CD4-positive, alpha-beta T cell treated with Interleukin-1 beta for 1 hour (primary cell): Measurements from ENCODE around the gene MARK4.
"Not testable (repeated sequence)": the region's sequence is repeated elsewhere in the genome, so short reads cannot be mapped to it uniquely, and the experiment has no call there.

Experiments used
- DNase-seq, 2 donors: peaks; one replicate each; pipeline ENCODE4 v3.0.0-alpha.2; 2020 to 2022

The MARK4 gene

DNA sequence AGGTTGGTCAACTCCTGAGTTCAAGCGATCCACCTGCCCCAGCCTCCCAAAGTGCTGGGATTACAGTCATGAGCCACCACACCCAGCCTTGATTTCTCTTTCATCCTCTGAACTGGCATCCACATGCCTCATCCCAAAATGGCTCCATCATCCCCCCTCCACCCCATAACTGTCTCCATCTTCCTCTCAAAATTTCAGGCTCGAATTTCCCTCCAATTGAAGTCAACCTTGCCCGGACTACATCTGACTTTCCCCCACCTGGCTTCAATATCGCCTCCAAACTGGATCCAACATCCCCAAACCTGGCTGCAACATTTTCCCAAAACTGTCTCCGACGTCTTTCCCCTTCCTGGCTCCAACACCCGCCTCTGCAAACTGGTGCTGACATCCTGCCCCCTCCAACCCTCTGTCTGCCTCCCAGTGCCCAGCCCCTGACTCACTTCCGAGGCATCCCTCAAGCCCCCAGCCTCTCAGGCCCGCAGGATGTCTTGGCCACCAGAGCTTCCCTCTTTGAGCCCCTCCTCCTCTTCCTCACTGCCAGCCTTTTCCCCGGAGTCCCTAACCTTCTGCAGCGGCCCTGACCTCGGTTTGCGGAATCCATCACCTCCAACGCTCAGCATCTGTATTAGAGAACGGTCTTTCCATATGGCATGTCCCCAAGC is 6.8 kb upstream of the MARK4 start:
- DNase-seq: no peak

DNA sequence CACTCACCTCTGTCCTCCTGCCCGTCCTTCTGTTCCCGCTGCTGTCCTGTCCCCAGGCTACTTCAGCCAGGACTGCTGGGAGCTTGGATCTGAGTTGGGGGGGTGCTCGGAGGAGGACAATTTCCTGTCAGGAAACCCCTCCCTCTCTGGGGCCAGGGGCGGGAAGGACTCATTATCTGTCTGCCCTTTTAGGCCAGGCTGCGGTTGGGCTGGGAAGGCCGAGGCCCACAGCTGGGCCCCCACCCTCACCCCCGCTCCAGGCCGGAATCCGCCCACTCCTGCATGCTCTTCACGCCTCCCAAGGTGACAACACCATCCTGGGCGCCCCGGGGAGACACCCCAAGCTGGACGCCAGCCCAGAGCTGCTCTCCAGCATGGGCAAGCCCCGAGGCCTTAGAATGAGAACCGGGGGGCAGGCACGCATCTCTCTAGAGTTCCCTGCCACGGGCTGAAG is 5.7 kb upstream of the MARK4 start, which contains the start of gene EXOC3L2:
TSS of gene EXOC3L2 (minus strand) at position 74 of the 454 bp plus-strand sequence. CDS start 6,362 bp downstream, outside the sequence.
- DNase-seq: no peak

DNA sequence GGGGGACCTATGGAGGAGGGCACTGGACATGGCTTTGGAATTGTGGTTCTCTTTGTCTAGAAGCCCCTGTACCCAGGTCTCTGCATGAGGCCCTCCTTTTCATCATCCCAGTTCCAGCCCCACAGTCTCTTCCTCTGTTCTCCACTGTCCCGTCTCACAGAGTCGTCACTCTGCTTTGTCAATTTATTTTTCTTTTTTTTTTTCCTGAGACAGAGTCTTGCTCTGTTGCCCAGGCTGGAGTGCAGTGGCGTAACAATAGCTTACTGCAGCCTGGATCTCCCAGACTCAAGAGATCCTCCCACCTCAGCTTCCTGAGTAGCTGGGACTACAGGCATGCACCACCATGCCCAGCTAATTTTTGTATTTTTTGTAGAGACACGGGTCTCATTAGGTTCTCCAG is 5.2 kb upstream of the MARK4 start:
- DNase-seq: no peak

DNA sequence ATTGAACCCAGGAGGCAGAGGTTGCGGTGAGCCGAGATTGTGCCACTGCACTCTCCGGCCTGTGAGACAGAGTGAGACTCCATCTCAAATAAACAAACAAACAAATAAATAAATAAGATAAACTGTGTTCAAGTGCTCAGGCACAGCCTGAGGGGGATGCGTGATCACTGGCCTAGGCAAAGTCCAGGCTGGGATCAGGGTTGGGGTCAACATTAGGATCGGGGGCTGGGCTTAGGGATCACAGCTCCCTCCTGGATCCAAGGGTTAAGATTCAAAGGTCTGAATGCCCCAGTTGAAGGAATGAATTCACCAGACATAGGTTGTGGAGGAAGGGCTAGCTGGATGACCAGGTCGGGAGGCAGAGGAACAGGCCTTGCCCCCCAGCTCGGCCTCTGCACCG is 3.9 kb upstream of the MARK4 start:
- no peak for DNase-seq

DNA sequence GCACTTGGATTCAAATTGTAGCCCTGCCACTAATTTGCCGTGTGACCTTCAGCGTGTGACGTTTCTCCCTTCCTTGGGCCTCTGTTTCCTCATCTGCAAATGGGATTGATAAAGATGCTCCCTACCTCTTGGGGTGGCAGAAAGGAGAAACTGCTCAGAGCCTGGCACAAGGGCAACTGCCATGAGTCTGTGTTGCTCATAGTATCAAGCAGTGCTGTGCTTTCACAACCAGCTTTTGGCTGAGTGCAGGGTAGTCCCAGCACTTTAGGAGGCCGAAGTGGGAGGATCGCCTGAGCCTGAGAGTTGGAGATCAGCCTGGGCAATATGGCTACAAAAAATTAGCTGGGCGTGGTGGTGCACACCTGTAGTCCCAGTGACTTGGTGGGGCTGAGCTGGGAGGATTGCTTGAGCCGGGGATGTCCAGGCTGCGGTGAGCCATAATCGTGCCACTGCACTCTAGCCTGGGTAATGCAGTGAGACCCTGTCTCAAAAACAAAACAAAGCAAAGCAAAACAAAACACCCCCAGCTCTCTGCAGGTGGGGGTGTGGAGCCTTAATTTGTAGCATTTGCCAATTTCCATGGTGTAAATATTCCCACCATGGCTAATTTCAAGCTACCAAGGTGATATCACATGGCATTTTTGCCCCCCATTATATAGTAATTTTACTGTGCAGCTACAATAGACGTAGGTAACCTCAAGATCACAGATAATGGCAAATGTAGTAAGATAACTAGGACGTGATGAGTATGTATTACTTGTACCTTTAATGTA is 1.6 kb upstream of the MARK4 start:
- DNase-seq: no peak

DNA sequence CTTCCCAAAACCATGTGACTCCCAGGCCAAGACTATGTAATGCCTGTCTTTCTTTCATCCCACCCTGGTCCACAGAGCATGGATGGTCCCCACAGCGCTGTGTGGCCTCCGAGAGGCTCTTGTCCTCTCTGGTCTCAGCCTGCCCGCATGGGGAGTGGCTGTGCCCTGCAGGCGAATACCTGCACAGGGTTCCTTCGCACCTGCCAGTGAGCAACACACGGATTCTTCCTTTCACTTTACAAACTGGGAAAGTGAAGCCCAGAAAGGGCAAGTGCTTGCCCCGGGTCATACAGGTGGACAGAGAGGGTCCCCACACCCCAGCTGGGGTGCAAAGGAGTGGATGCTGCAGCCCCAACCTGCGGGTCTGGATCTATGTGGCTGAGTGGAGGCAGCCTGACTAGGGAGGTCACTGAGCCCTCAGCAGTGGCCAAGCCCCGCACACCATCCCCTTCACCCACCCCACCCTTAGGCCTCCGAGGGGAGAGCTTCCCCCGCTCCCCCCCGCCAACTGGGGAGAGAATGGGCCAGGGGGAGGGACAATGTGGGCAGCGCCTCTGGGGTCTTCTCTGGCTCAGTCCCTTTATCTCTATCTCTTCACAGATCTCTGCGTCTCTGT is 747 bp upstream of the MARK4 start:
- DNase-seq: no peak

DNA sequence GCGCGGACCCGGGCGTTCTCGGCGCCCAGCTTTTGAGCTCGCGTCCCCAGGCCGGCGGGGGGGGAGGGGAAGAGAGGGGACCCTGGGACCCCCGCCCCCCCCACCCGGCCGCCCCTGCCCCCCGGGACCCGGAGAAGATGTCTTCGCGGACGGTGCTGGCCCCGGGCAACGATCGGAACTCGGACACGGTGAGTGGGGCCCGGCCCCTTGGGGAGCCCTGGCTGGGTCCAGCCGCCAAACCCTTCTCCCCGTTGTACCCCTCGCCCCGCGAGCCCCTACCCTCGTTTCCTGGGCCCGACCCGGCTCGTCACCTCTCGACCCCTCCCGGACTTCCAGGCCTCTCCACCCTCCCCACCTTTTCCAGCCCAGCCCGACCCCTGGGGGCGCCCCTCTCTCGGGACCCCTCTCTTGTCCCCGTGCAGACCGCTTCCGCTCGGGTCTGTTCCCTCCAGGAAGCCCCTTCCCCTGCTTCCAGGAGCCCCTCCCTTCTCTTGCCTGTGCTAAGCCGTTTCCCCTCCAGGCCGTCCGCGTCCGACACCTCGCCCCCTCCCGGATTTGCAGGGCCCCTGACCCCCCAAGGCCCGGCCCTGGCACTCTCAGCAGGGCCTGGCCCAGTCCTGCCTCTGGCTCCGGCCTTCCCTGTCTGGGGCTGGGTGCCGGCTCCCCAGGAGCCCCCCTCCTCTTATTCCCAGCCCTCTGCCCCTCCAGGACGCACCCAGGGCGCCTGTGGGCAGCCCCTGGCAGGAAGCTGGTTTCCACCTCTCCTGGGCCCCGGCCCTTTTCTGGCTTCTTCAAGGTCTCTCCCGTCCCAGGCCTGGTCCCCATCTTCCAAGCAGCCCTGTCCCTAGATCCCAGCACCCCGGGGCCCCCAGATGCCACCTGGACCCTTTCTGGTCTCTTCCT is 632 bp downstream of the MARK4 start:
- DNase-seq: peak in 1 of 2 donors; percentile 14

DNA sequence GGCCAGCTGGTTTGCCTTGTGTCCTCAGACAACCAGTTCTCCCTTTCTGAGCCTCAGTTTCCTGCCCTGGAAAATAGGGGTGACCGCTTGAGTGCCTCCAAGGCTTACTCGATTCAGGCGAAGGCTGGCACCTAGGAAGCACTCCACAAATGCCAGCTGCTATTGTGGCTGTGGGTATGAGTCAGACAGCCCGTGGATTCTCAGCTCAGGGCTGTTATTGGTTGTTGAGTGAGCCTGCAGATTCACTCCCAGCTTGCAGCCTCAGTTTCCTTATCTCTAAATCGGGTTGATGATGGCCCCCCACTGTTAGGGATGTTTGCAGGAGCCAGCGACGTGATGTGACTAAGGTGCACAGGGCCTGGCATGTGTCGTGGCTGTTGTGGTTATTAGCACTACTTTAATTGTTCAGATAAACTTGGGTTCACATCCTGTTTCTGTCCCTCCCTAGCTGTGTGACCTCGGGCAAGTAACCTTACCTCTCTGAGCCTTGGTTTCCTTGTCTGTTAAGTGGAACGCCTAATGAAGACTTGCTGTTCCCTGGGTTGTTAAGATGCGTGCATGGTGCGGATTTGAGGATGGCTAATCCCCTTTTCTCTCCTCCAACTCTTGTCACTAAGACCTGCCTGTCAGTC is 2.4 kb downstream of the MARK4 start:
- peak in 1 of 2 donors; percentile 14 for DNase-seq

DNA sequence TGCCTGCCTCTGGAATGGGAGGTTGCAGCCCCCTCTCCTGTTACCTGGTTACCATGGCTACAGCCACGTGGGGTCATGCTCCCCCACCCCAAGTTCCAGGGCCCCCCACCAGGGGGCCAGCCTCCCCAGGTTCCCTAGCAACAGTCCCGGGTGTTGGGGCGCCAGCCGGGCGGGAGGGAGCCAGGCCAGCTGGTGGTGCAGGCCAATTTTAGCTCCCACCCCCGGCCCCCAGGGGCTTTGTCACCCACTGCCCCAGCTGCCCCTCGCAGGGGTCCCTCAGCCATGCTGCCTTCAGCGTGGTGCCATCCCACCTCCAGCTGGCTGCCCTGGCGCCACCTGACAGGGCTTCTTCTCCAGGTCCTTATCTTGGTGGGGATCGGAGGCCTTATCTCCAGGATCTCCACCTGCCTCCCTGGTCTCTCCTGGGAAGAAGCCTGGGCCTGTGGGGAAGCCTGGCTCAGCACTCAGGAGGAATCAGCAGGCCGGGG is 3.0 kb downstream of the MARK4 start:
- peak in 1 of 2 donors; percentile 13 for DNase-seq

DNA sequence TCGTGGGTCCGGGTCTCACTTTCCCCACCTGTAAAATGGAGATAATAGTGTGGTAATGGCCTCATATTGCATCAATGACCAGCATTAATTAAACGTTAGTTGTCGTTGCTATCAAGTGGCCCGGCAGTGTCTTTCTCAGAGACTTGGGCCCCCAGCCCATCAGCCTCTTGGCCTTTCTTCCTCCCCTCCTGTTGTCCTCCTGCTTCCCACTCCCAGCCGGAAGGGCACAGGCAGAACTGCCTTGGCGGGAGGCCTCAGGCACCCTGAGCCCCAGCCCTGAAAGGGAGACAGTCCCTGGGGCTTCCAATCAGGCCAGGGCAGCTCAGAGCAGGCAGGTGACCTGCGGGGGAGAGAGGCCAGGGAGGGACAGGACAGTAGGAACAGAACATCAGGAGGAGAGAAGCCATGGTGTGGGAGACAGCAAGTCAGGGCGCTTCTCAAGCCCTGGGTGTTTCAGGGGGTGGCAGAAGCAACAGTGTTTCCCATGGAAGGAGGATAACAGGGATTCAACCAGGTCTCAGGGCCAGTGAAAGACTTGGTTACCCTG is 4.6 kb downstream of the MARK4 start:
- DNase-seq: no peak

DNA sequence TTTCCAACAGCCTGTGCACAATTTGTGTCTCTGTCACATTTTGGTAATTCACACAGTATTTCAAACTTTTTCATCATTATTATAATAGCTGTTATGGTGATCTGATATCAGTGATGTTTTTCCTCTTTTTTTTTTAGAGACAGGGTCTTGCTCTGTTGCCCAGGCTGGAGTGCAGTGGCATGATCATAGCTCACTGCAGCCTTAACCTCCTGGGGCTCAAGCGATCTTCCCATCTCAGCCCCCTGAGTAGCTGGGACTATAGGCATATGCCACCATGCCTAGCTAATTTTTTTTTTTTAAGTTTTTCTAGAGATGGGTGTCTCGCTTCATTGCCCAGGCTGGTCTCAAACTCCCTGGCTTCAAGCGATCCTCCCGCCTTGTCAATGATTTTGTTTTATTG is 5.8 kb downstream of the MARK4 start:
- DNase-seq: no peak

DNA sequence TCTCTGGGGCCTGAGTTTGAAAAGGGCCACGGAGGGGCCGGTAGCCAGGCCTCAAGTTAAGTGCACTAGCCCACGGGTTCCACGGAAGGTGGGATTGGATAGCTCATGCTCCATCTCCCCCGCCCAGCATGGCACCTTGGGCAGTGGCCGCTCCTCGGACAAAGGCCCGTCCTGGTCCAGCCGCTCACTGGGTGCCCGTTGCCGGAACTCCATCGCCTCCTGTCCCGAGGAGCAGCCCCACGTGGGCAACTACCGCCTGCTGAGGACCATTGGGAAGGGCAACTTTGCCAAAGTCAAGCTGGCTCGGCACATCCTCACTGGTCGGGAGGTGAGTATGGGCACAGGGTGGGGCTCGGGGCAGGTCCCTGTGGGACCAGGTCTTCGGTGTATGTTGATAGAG is 7.8 kb downstream of the MARK4 start:
- no peak for DNase-seq

DNA sequence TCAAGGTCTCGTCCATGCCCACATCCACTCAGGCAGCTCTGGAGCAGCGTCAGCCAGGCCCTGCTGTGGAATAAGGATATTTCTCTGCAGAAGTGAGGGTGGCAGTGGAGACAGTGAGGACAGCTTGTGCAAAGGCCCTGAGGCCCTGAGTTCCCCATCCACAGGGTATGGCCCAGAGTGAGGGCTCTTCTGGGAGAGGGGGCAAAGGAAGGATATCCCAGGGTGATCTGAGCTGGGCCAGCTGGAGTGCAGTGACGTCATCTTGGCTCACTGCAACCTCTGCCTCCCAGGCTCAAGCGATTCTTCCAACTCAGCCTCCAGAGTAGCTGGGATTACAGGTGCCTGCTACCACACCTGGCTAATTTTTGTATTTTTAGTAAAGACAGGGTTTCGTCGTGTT is 11.5 kb downstream of the MARK4 start:
- no peak for DNase-seq

DNA sequence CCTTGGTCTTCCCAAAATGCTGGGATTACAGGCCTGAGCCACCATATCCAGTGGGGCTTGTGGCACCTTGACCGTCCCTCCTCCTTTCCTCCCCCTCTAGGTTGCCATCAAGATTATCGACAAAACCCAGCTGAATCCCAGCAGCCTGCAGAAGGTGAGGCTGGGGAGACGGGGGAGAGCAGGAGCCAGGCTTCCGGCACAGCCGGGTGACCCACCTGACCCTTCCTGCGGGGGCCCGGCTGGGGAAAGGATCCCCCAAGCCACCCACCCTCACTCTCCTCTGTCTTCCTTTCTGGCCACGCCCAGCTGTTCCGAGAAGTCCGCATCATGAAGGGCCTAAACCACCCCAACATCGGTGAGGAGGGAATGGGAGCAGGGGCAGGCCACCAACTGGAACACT is 11.9 kb downstream of the MARK4 start:
- no peak for DNase-seq

DNA sequence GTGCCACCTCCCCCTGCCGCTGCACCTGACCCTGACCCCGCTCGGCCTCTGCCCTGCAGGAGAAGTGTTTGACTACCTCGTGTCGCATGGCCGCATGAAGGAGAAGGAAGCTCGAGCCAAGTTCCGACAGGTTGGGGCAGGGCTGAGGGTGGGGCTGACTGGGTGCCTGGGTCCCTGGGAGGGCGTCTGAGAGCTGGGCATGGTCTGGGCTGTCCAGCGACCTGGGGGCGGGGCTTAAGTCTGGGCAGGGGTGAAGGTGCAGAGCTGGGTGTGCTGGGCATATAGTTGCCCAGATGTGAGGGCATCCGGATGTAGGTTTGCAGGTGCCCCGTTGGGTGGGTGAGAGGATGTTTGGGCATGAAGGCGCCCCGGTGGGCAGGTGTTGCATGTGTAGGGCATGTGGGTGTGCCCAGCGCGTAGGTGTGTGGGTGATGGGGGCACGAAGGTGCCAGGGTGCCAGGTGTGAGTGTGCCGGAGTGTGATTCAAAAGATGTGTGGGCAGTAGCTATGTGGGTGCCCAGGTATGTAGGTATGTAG is 13.8 kb downstream of the MARK4 start:
- no peak for DNase-seq

DNA sequence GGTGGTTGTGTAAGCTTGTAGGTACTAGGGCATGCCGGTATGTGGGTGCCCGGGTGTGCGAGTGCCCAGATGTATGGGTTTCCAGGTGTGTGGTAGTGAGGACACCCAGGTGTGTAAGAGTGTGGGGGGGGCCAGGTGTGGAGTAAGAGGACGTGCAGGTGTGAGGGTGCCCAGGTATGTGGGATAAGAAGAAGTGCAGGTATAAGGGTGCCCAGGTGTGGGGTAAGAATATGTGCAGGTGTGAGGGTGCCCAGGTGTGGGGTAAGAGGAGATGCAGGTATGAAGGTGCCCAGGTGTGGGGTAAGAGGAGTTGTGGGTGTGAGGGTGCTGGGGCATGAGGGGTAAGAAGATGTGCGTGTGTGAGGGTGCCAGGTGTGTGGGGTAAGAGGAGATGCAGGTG is 14.3 kb downstream of the MARK4 start:
- DNase-seq: no peak

DNA sequence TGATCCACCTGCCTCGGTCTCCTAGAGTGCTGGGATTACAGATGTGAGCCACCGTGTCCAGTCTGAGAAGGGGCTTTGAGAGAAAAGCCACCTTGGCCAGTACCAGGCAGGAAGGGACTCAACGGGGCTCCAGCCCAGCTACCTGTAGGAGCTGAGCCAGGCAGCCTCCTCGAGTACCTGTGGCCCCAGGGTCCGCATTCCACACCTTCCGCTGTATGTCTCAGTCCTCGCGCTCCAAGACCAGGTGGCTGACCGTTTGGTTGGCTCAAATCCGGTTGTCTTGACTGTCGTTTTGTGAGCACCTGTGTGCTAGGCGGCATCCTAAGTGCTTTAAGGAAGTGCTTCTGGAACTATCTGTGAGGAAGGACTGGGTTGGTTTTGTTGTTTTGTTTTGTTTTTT is 16.2 kb downstream of the MARK4 start:
- no peak for DNase-seq

DNA sequence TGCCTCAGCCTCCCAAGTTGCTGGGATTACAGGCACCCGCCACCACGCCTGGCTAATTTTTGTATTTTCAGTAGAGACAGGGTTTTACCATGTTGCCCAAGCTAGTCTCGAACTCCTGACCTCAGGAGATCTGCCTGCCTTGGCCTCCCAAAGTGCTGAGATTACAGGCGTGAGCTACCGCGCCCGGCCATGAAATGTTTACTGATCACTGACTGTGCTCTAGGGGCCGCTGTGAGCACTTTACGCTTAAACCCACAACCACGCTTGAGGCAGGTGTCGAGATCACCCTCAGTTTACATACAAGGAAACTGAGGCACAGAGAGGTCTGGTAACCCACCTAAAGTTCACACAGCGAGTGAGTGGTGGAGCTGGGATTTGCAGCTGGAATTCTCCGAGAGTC is 18.9 kb downstream of the MARK4 start:
- not testable (repeated sequence) for DNase-seq

DNA sequence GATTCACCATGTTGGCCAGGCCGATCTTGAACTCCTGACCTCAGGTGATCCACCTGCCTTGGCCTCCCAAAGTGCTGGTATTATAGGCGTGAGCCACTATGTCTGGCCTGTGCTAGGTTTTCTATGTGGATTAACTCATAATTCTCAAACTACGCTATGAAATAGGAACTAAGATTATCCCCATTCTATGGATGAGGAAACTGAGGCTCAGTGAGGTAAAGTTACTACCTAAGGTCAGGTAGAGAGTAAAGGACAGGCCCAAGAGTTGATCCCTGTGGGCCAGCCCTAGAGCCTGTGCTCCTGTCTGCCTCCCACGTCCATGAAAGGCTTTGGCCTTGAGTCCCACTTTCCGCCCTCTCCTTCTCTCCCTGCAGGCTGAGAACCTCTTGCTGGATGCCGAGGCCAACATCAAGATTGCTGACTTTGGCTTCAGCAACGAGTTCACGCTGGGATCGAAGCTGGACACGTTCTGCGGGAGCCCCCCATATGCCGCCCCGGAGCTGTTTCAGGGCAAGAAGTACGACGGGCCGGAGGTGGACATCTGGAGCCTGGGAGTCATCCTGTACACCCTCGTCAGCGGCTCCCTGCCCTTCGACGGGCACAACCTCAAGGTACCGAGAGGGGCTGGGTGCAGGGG is 20.1 kb downstream of the MARK4 start:
- no peak for DNase-seq

DNA sequence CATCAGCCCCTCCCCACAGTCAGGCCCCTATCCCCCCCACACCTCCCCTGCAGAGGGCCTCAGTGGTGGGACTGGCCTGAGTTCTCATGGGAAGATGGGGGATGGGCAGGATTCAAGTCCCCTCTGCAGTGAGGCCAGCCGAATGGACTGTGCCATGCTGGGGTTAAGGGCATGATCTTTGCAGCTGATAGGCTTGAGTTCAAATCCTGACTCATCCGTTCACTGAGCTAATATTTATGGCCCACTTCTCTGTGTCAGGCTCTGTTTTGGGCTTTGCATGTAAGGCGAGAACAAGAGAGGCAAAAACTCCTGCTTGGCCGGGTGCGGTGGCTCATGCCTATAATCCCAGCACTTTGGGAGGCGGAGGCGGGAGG is 20.7 kb downstream of the MARK4 start:
- no peak for DNase-seq

DNA sequence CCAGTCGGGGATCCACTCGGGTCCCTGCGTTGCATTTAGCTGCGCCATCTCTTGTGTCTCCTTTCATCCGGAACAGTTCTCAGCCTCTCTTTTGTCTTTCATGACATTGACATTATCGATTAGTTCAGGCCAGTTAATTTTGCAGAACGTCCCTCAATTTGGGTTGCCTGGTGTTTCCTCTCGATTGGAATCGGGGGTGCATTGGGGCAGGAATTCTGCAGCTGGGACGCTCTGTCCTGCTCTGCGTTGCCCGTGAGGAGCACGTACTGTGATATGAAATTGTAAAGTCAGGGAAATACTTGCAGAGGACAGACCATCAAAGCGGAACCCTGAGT is 22.4 kb downstream of the MARK4 start:
- DNase-seq: no peak
